Colon (tissue), 2 donors: ENCODE data around the gene PNMA3.
"Not testable (repeated sequence)": the region's sequence is repeated elsewhere in the genome, so short reads cannot be mapped to it uniquely, and the experiment has no call there.

Experiments
- FAIRE-seq: peaks from 2 replicates; lab custom pipeline; 2012; peaks lifted over from hg19 to GRCh38; lab: Jason Lieb, UNC
- donor health status: control.
- donor health status: control.

Gene PNMA3

GRCh38 chrX:153055871-153056749 is at the start of gene PNMA3:
Gene PNMA3, plus strand, starts transcription at chrX:153056470. Its CDS starts 586 bp downstream, at chrX:153057056.
- FAIRE-seq, result no peak

- not testable (repeated sequence) for FAIRE-seq
Measured at GRCh38 chrX:153017174-153017573, 39.1 kb upstream of the PNMA3 start.

- no peak for FAIRE-seq
Measured at GRCh38 chrX:153019166-153019565, 37.1 kb upstream of the PNMA3 start.

GRCh38 chrX:153026501-153026900 is 29.8 kb upstream of the PNMA3 start:
- not testable (repeated sequence) for FAIRE-seq

GRCh38 chrX:153028487-153028886 is 27.8 kb upstream of the PNMA3 start:
- FAIRE-seq, result not testable (repeated sequence)

GRCh38 chrX:153029162-153029561 is 27.1 kb upstream of the PNMA3 start:
- no peak for FAIRE-seq

GRCh38 chrX:153029875-153030274 is 26.4 kb upstream of the PNMA3 start:
- FAIRE-seq, result no peak

- no peak for FAIRE-seq
Measured at GRCh38 chrX:153030801-153031200, 25.5 kb upstream of the PNMA3 start.

- FAIRE-seq, result no peak
Measured at GRCh38 chrX:153032397-153033118, 23.7 kb upstream of the PNMA3 start.

GRCh38 chrX:153049093-153049492 is 7.2 kb upstream of the PNMA3 start:
- FAIRE-seq, result no peak

GRCh38 chrX:153052534-153052933 is 3.7 kb upstream of the PNMA3 start:
- FAIRE-seq, result no peak

- no peak for FAIRE-seq
Measured at GRCh38 chrX:153057281-153057680, 1.0 kb downstream of the PNMA3 start.

GRCh38 chrX:153059191-153060094 is 3.2 kb downstream of the PNMA3 start:
- no peak for FAIRE-seq

- no peak for FAIRE-seq
Measured at GRCh38 chrX:153060095-153060445, 3.8 kb downstream of the PNMA3 start.

GRCh38 chrX:153061732-153062131 is 5.5 kb downstream of the PNMA3 start:
- FAIRE-seq, result no peak

- no peak for FAIRE-seq
Measured at GRCh38 chrX:153063315-153063714, 7.0 kb downstream of the PNMA3 start.

GRCh38 chrX:153064061-153064460 is 7.8 kb downstream of the PNMA3 start:
- no peak for FAIRE-seq

GRCh38 chrX:153065389-153065788 is 9.1 kb downstream of the PNMA3 start:
- FAIRE-seq, result no peak

- not testable (repeated sequence) for FAIRE-seq
Measured at GRCh38 chrX:153066402-153066801, 10.1 kb downstream of the PNMA3 start.

- not testable (repeated sequence) for FAIRE-seq
Measured at GRCh38 chrX:153071909-153072583, 15.8 kb downstream of the PNMA3 start, which contains the start of gene PNMA6A. Gene PNMA6A, plus strand, starts transcription at chrX:153072454. Its CDS starts 609 bp downstream, at chrX:153073063.

- FAIRE-seq, result not testable (repeated sequence)
Measured at GRCh38 chrX:153073331-153073730, 17.1 kb downstream of the PNMA3 start.
